Inferior parietal cortex (tissue), 1 donor: ENCODE results near the gene MOV10.

ENCODE experiments used
- DNase-seq: peaks from one replicate; pipeline ENCODE4 v3.0.0-alpha.2; 2016; ENCODE audit errors: extremely low spot score

MOV10 gene

DNA sequence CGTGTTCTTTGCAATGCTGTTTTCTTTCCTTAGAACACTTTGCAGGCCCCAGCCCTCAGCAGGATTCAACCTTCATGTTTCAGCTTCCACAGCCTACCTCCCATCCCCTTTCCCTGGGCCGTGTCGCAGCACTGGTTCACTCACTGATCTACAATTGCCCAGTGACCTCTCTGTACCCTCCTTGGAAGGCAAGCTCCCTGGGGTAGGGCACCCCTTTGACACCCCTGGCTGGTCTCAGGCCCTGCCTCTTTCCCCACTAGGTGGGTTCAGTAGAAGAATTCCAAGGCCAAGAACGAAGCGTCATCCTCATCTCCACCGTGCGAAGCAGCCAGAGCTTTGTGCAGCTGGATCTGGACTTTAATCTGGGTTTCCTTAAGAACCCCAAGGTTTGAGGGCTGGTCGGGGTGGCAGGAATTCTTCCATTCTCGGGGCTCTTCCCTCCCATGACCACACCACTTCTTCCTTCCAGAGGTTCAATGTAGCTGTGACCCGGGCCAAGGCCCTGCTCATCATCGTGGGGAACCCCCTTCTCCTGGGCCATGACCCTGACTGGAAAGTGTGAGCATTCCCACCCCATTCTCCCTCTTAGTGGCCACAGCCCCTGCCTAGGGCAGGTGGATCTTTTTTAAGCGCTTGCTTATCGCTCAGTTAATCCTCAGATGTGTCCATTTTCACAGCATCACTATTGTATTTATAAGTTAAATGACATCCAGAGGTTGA, 25.1 kb downstream of the MOV10 start:
- DNase-seq = no peak

GRCh38 chr1:112700290-112701226, 26.1 kb downstream of the MOV10 start:
- peak; percentile 91 for DNase-seq

- DNase-seq = no peak
Measured at GRCh38 chr1:112701227-112702066, 27.0 kb downstream of the MOV10 start.

DNA sequence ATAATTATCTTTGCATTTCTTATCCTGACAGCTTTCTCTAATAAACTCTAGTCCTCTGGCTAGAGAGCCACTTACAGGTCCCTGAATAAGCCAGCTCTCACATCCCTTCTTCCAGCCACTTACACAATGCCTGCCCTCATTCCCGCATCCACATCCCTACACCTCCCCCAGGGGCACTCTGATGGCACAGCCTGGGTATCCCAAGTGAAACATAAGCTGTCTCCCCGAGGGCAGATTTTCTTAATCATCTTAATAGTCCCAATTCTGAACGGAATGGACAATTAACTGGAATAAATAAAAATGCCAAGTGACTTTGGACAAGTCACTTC, 27.6 kb downstream of the MOV10 start:
- no peak for DNase-seq

GRCh38 chr1:112702420-112703261, 28.2 kb downstream of the MOV10 start:
- no peak for DNase-seq

- DNase-seq = no peak
Measured at GRCh38 chr1:112703706-112704105, 29.2 kb downstream of the MOV10 start.

DNA sequence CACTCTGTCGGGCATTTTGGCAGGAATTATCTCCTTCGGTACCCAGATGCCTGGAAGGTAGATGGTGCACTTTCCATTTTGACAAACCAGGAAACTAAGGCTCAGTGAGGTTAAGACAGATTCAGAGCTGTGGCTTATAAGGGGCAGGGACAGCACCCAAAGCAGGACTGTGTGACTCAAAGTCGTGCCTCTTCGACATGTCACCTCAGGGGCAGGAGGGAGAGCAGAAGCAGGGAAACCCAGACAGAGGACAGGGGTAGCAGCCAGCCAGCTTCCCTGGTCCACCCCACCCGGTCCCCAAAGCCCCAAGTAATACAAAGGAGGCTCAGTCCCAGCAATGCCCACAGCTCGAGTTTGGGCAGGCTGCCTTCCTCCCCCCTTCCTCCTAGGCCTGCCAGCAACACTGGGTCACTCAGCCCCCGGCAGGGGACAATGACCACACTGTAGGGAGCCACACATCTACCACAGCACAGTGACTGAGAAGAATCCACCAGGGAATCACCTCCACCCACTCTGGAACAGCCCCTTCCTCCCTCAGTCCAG, 30.0 kb downstream of the MOV10 start:
- peak; percentile 74 for DNase-seq

DNA sequence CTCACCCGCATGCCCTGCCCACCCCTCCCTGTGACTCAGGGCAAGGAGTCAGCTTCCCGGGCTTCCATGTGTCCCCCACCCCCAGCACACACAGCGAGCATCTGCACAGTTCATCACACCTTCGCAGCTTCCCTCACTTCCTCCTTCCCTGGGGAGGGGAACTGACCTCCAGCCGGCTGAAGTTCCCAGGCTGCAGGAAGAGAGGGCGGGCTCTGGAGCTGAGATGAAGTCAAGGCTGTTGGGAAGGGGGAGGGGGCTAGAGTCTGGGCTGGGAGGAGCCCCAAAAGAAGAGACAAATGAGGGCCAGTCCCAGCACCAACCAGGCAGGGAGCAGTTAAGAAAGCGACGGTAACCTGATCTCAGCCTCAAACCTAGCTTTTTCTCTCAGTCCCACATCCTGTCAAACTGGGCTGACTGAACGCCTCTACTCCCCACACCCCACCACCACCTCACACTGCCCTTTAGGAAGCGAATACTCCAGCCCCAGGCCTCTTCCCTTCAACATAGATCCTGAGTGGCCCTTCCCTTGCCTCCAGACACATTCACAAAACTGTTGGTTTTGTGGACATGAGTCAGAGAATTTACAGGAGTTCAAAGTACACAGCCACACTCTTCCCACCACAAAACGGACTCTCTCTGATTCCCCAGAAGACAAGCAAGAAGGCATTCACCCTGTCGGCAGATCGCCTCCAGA, 30.6 kb downstream of the MOV10 start:
- DNase-seq = peak; percentile 41

- no peak for DNase-seq
Measured at GRCh38 chr1:112706505-112707220, 32.2 kb downstream of the MOV10 start, which contains the start of gene RHOC. TSS of gene RHOC (minus strand) at chr1:112707127. CDS start at chr1:112703799, 3,328 bp downstream.

GRCh38 chr1:112707221-112708001, 33.0 kb downstream of the MOV10 start:
- peak; percentile 70 for DNase-seq

- no peak for DNase-seq
Measured at GRCh38 chr1:112708002-112708448, 33.6 kb downstream of the MOV10 start.

DNA sequence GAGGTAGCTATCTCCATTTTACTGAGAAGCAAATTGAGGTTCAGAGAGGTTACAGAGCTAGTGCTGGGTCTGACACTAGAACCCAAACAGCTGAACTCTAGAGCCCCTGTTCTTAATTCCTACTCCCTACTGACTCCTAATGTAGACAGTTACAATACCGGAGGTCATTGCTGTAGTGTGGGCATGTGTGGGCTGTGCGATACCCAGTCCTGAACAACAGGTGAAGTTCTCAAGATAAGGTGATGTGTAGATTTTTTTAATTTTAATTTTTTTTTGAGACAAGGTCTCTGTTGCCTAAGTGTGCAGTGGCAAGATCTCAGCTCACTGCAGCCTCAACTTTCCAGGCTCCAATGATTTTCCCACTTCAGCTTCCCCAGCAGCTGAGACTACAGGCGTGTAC, 34.0 kb downstream of the MOV10 start:
- DNase-seq = no peak

GRCh38 chr1:112710159-112710558, 35.7 kb downstream of the MOV10 start:
- no peak for DNase-seq

DNA sequence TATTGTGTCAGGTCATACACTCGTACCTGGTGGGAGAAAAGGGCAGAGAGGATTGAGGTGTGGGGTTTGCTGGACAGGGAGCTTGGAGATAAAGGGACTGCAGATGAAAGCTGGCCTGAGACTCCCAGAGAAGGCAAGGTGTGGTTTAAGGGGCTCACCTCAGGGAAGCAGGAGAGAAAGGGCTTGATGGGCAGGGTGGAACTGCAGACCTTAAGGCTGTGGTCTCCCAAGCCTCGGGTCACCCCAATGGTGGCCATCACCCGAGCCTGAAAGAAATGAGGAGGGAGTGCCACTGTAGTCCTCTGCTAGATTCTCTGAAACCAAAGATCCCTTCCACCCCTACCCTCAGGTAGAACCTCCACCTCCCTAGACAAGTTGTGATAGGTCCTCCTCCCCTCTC, 36.1 kb downstream of the MOV10 start:
- no peak for DNase-seq

GRCh38 chr1:112711041-112711440, 36.6 kb downstream of the MOV10 start:
- DNase-seq = no peak

- no peak for DNase-seq
Measured at GRCh38 chr1:112711670-112712069, 37.2 kb downstream of the MOV10 start.

GRCh38 chr1:112712191-112712590, 37.7 kb downstream of the MOV10 start:
- DNase-seq = no peak

GRCh38 chr1:112712701-112713128, 38.3 kb downstream of the MOV10 start:
- no peak for DNase-seq
